DMS53 treated with DMSO at 0.1 percent for 48 hours (cell line): ENCODE results near the gene ODF2L.

Experiments used
- DNase-seq: peaks from one replicate; lab custom pipeline; 2025; ENCODE audit not compliant: unreplicated experiment; lab: John Stamatoyannopoulos, UW

Gene ODF2L

GRCh38 chr1:86395751-86396497 lies at the start of gene ODF2L:
TSS of gene ODF2L (minus strand) at chr1:86396323. CDS start at chr1:86387027, 9,296 bp downstream.
- DNase-seq, result peak; percentile 85

- DNase-seq, result no peak
Observed at GRCh38 chr1:86445919-86446318, 49.8 kb upstream of the ODF2L start.

GRCh38 chr1:86441997-86442396 lies 45.9 kb upstream of the ODF2L start:
- no peak for DNase-seq

GRCh38 chr1:86441581-86441980 lies 45.5 kb upstream of the ODF2L start:
- no peak for DNase-seq

GRCh38 chr1:86436041-86436440 lies 39.9 kb upstream of the ODF2L start:
- DNase-seq, result no peak

- no peak for DNase-seq
Observed at GRCh38 chr1:86435327-86435726, 39.2 kb upstream of the ODF2L start.

GRCh38 chr1:86434059-86434458 lies 37.9 kb upstream of the ODF2L start:
- no peak for DNase-seq

- no peak for DNase-seq
Observed at GRCh38 chr1:86430376-86430775, 34.3 kb upstream of the ODF2L start.

- DNase-seq, result no peak
Observed at GRCh38 chr1:86429835-86430234, 33.7 kb upstream of the ODF2L start.

- DNase-seq, result no peak
Observed at GRCh38 chr1:86429122-86429725, 33.1 kb upstream of the ODF2L start.

- no peak for DNase-seq
Observed at GRCh38 chr1:86423873-86424272, 27.8 kb upstream of the ODF2L start, which contains the start of gene CLCA2. TSS of gene CLCA2 (plus strand) at chr1:86424171. CDS start at chr1:86424248, 77 bp downstream.

- DNase-seq, result no peak
Observed at GRCh38 chr1:86423473-86423872, 27.4 kb upstream of the ODF2L start.

- DNase-seq, result no peak
Observed at GRCh38 chr1:86421601-86422280, 25.6 kb upstream of the ODF2L start.

GRCh38 chr1:86419277-86419903 lies 23.3 kb upstream of the ODF2L start:
- no peak for DNase-seq

- DNase-seq, result no peak
Observed at GRCh38 chr1:86416343-86416742, 20.2 kb upstream of the ODF2L start.

- no peak for DNase-seq
Observed at GRCh38 chr1:86410879-86411278, 14.8 kb upstream of the ODF2L start.

GRCh38 chr1:86409416-86410021 lies 13.4 kb upstream of the ODF2L start:
- DNase-seq, result peak; percentile 73

GRCh38 chr1:86396498-86396890 lies 371 bp upstream of the ODF2L start:
- DNase-seq, result peak; percentile 65

- no peak for DNase-seq
Observed at GRCh38 chr1:86394416-86394815, 1.7 kb downstream of the ODF2L start.

GRCh38 chr1:86389307-86389706 lies 6.8 kb downstream of the ODF2L start:
- DNase-seq, result no peak

- DNase-seq, result no peak
Observed at GRCh38 chr1:86388777-86389176, 7.3 kb downstream of the ODF2L start.
